ENCODE results near the gene MTHFD1L. TPM values are rescaled to one million over a fixed set of nuclear protein-coding genes. Genes with fewer than 3 reads are reported as not detected.
"Not testable (repeated sequence)": the region's sequence is repeated elsewhere in the genome, so short reads cannot be mapped to it uniquely, and the experiment has no call there.

The MTHFD1L gene
- total and polyA plus RNA-seq, 8 donors: 1.8 to 16.3 (median 8.8) TPM

GRCh38 chr6:150857062-150857944 lies 8.2 kb upstream of the MTHFD1L start:
- TF ChIP-seq POLR2AphosphoS5 (IDR thresholded peaks at IDR 0.05) (peak in 2 of 3 donors; percentile 20 to 35), EP300 (IDR thresholded peaks at IDR 0.05) (no peak), POLR2A (IDR thresholded peaks at IDR 0.05) (no peak)
- Histone ChIP-seq H3K4me1 (peaks cover 6 to 22% (median 14%) of the 10 kb centered on the region in 4 donors), H3K4me3 (no peak overlapping the region), H3K27me3 (no peaks in the 10 kb centered on the region), H3K36me3 (no peaks in the 10 kb centered on the region), H3K9me3 (no peaks in the 10 kb centered on the region), H3K27ac (peak overlapping the region in 4 of 5 donors; percentile 44 to 80 (median 71))
- intact Hi-C loops (cut with DNase I; ENCODE audit: low total_unique reads): no loop called here
- peak in 1 of 2 donors; percentile 91 for DNase-seq
- 36 to 63% (median 43%) methylated on average over 7 of the region's 7 CpGs for WGBS, 5 donors

- intact Hi-C loops (cut with DNase I; ENCODE audit: low total_unique reads): no loop called here
- Histone ChIP-seq H3K36me3 (no peaks in the 10 kb centered on the region), H3K27me3 (no peaks in the 10 kb centered on the region), H3K27ac (peak overlapping the region in 4 of 5 donors; percentile 44 to 80 (median 71)), H3K9me3 (no peaks in the 10 kb centered on the region), H3K4me3 (no peak overlapping the region), H3K4me1 (peaks cover 6 to 22% (median 14%) of the 10 kb centered on the region in 4 donors)
- 70 to 89% (median 77%) methylated on average over 2 of the region's 2 CpGs for WGBS, 5 donors
- no peak for DNase-seq
- TF ChIP-seq CTCF (IDR thresholded peaks at IDR 0.05) (no peak), POLR2A (IDR thresholded peaks at IDR 0.05) (no peak), POLR2AphosphoS5 (IDR thresholded peaks at IDR 0.05) (no peak), EP300 (IDR thresholded peaks at IDR 0.05) (no peak)
Observed at GRCh38 chr6:150857945-150858308, 7.6 kb upstream of the MTHFD1L start.

GRCh38 chr6:150861448-150862168 lies 3.9 kb upstream of the MTHFD1L start:
- H3K36me3 ChIP-seq; H3K4me3 ChIP-seq; H3K27me3 ChIP-seq; H3K9me3 ChIP-seq; H3K27ac ChIP-seq; intact Hi-C loops (cut with DNase I; ENCODE audit: low total_unique reads); DNase-seq: not testable (repeated sequence)
- peaks cover 9 to 34% (median 23%) of the 10 kb centered on the region in 4 donors for H3K4me1 ChIP-seq
- WGBS, 5 donors: 36 to 76% (median 53%) methylated on average over 8 of the region's 8 CpGs

- Histone ChIP-seq H3K4me1 (peaks cover 5 to 26% (median 16%) of the 10 kb centered on the region in 4 donors), H3K4me3 (no peak overlapping the region), H3K27ac (no peak overlapping the region), H3K27me3 (no peaks in the 10 kb centered on the region), H3K36me3 (no peaks in the 10 kb centered on the region), H3K9me3 (no peaks in the 10 kb centered on the region)
- no peak for DNase-seq
- intact Hi-C loops (cut with DNase I; ENCODE audit: low total_unique reads): no loop called here
- TF ChIP-seq POLR2AphosphoS5 (IDR thresholded peaks at IDR 0.05) (no peak), EP300 (IDR thresholded peaks at IDR 0.05) (no peak), POLR2A (IDR thresholded peaks at IDR 0.05) (no peak), CTCF (IDR thresholded peaks at IDR 0.05) (no peak)
- WGBS, 5 donors: 93 to 96% (median 95%) methylated on average over 7 of the region's 7 CpGs
Observed at GRCh38 chr6:150863213-150863928, 2.1 kb upstream of the MTHFD1L start.

- no peaks in the 10 kb centered on the region for H3K36me3 ChIP-seq
- intact Hi-C loops (cut with DNase I; ENCODE audit: low total_unique reads): no loop called here
- TF ChIP-seq POLR2A (IDR thresholded peaks at IDR 0.05): no peak
- TF ChIP-seq CTCF (IDR thresholded peaks at IDR 0.05): no peak
- TF ChIP-seq POLR2AphosphoS5 (IDR thresholded peaks at IDR 0.05): no peak
- no peak for TF ChIP-seq EP300 (IDR thresholded peaks at IDR 0.05)
- 3 to 15% (median 11%) methylated on average over 5 of the region's 5 CpGs for WGBS, 5 donors
- H3K27me3 ChIP-seq: no peaks in the 10 kb centered on the region
- peak overlapping the region; percentile 80 to 98 (median 90) for H3K4me3 ChIP-seq
- peak overlapping the region; percentile 80 to 92 (median 86) for H3K27ac ChIP-seq
- no peak for DNase-seq
- H3K9me3 ChIP-seq: no peaks in the 10 kb centered on the region
- H3K4me1 ChIP-seq: peaks cover 5 to 22% (median 14%) of the 10 kb centered on the region in 4 donors
Observed at GRCh38 chr6:150865043-150865405, 478 bp upstream of the MTHFD1L start.

All from stomach (tissue), 9 donors.